ENCODE data around the gene POLR2I. TPM values are rescaled to one million over a fixed set of nuclear protein-coding genes. Genes with fewer than 3 reads are reported as not detected.

Gene POLR2I
- total and polyA plus RNA-seq, 9 of the 15 experiments (the other 6 are each of a cell fraction or from before 2014, with no cell fraction given): 28.0 to 283 (median 123) TPM

- TF ChIP-seq THRB (CRISPR knock-in tag; conservative IDR thresholded peaks at IDR 0.05): 0 out of 2 replicates have a peak, but pooled peaks have one; percentile 63
- TF ChIP-seq ZSCAN32 (CRISPR knock-in tag; IDR thresholded peaks at IDR 0.05): no peak
- no peak for TF ChIP-seq RBM22 (IDR thresholded peaks at IDR 0.05; ENCODE audit: low read depth, low read length, poor library complexity, severe bottlenecking)
- no peak for TF ChIP-seq COPS2 (conservative IDR thresholded peaks at IDR 0.05)
- 0 out of 2 replicates have a peak, but pooled peaks have one; percentile 42 for TF ChIP-seq HMGXB4 (CRISPR knock-in tag; IDR thresholded peaks at IDR 0.05)
- TF ChIP-seq HDGF (IDR thresholded peaks at IDR 0.05): no peak
- TF ChIP-seq BRCA1 (IDR thresholded peaks at IDR 0.05): no peak
- TF ChIP-seq BRCA1 (CRISPR knock-in tag; IDR thresholded peaks at IDR 0.05): no peak
- peak; percentile 75 for TF ChIP-seq PHF8 (IDR thresholded peaks at IDR 0.05; ENCODE audit: borderline replicate concordance, low read length)
- no peak for TF ChIP-seq MXI1 (IDR thresholded peaks at IDR 0.05; ENCODE audit: low read depth, low read length)
- peak; percentile 90 for TF ChIP-seq MEIS2 (IDR thresholded peaks at IDR 0.05; ENCODE audit: partially characterized antibody)
- TF ChIP-seq ZNF165 (CRISPR knock-in tag; IDR thresholded peaks at IDR 0.05; ENCODE audit: borderline replicate concordance): no peak
- TF ChIP-seq XRCC4 (IDR thresholded peaks at IDR 0.05; ENCODE audit: extremely low read depth, insufficient read depth, insufficient read length): no peak
- TF ChIP-seq ETV5 (CRISPR knock-in tag; IDR thresholded peaks at IDR 0.05; ENCODE audit: low read depth): peak; percentile 81
- TF ChIP-seq FOXK2 (conservative IDR thresholded peaks at IDR 0.05 in 1 of 2, IDR thresholded peaks at IDR 0.05 in 1 of 2; ENCODE audit: low read depth in 2 of 2): 0 out of 4 replicates have a peak, but pooled peaks have one; percentile 21 to 35
- TF ChIP-seq HSF4 (CRISPR knock-in tag; IDR thresholded peaks at IDR 0.05; ENCODE audit: borderline replicate concordance): no peak
- no peak for TF ChIP-seq ZNF584 (CRISPR knock-in tag; IDR thresholded peaks at IDR 0.05; ENCODE audit: low read depth)
- TF ChIP-seq SOX6 (IDR thresholded peaks at IDR 0.05): peak; percentile 54
- TF ChIP-seq MTA1 (IDR thresholded peaks at IDR 0.05; ENCODE audit: borderline replicate concordance): peak; percentile 66
- no peak for TF ChIP-seq HMG20B (CRISPR knock-in tag; IDR thresholded peaks at IDR 0.05)
- no peak for TF ChIP-seq HEY1 (CRISPR knock-in tag; IDR thresholded peaks at IDR 0.05; ENCODE audit: borderline replicate concordance)
- TF ChIP-seq ZNF347 (CRISPR knock-in tag; IDR thresholded peaks at IDR 0.05; ENCODE audit: low read depth): no peak
- TF ChIP-seq RNF2 (IDR thresholded peaks at IDR 0.05): peak; percentile 51; the same call in 1 of the 2 replicates
- no peak for TF ChIP-seq CHD4 (IDR thresholded peaks at IDR 0.05; ENCODE audit: insufficient read depth, insufficient replicate concordance, low read depth, low read length, poor library complexity, severe bottlenecking)
Measured at GRCh38 chr19:36139473-36140303, 25.0 kb upstream of the POLR2I start, which contains the start of gene CAPNS1 (continued).

Measured in K562 (cell line).